NCI-H82 treated with DMSO at 0.1 percent for 48 hours (cell line): Measurements from ENCODE around the gene PRSS2.
"Not testable (repeated sequence)": the region's sequence is repeated elsewhere in the genome, so short reads cannot be mapped to it uniquely, and the experiment has no call there.

Source experiments
- DNase-seq: peaks from one replicate; lab custom pipeline; 2025; ENCODE audit not compliant: unreplicated experiment; lab: John Stamatoyannopoulos, UW

PRSS2 gene

DNA sequence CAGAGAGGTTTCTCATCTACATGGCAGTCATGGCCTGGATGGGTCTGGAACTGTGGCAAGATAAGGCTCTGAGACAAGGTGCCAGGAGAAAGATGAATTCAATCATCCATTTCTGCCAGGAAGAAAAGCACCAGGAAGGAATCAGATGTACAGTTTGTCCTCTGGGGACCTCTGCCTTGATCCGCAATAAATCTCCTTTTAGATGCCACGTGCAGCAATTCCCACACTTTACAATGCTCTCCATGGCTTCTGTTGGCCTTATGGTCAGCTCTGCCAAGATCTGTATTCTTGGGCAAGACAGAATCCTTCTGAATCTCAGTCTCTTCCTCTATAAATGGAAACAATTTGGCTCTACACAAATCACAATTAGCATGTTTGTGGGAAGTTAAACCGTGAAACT is 12.5 kb upstream of the PRSS2 start:
- DNase-seq, result not testable (repeated sequence)

DNA sequence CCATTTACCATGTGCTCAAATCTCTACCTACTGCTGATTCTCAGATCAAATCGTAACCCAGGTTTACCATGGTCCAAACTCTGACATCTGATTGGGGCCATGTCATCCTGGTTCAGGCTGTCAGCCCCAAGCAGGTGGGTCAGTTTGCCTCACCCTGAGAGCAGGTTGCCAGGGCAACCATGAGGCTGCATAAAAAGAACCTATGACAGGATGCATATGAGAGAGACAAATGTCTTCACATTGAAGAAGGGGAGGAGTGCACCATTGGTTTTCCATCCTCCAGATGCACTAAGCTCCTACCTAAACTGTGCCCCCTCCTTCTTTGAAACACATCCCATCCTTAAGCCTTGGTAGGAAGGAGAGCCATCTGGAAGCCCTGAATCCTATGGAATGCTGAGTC is 11.3 kb upstream of the PRSS2 start:
- no peak for DNase-seq

DNA sequence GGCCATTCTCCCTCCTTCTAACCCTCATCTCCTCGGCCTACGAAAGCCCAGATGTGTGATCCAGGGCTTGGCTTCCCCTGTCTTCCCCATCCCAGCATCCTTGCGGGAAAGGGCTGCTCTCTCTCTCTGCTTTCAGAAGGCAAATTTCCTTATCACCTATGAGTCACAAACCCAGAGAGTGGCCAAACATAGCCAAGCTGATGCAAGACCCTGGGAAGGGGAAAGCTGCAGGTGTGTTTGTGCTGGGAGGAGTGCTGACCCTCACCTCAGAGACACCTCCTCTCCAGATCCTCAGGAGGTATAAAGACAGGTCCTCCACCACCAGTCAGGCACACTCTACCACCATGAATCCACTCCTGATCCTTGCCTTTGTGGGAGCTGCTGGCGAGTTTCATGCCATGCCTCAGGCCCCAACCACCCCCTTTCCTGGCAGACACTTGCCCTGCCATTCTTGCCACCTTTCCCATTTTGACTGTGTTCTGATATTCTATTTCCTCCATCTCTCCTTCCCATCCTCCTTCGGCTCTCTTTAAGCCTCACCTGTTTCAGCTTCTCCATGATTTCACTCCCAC is 10.6 kb upstream of the PRSS2 start:
- no peak for DNase-seq

DNA sequence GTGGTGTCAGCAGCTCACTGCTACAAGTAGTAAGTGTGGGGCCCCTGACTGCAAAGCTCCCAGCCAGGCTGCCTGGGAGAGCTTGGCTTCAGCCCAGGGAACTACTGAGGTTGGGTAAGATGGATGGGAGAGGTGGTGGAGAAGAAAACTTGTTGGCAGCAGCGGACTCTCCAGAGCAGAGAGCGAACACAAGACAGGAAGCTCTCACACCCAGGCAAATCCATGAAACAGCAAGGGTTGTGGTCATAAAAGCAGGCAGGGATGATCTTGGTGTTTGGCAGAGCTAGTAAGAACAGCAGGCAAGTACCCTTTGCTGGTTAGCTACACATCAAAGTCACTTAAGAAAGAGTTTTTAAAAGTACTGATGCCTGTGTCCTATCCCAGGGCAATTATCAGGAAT is 9.2 kb upstream of the PRSS2 start:
- not testable (repeated sequence) for DNase-seq

DNA sequence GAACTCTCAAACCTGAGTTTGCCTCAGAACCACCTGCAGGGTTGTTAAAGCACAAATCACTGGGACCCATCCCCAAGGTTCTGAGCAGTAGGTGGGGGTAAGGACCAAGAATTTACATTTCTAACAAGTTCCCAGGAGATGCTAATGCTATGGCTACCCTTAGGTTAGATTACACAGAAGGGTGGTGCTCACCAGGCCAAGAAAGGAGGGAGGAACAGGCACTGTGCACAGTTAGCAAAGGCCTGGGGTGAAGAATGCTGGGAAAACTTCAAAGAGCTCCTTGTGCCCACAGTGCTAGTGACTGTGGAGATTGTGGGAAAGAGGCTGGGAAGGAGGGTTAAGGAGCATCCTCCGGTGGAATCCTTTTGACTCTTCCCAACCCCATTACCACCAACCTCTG is 8.7 kb upstream of the PRSS2 start:
- DNase-seq, result no peak

DNA sequence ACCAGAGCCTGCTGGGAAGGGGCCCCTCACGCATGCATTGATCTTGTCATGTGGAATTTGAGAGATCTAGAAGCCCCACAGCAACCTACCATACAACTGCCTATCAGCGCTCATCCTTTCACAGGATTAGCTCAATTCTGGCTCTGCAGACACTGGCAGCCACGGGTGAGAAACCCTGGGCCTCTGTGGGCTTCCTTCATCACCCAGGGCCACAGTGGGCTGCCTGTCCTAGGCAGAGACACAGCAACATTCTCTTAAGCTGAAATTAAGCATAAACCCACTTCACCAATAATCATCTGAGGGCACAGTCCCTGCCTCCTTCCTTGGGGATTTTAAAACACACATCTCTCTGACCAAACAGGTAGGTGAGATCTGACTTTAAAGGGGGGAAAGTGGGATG is 3.3 kb upstream of the PRSS2 start:
- DNase-seq, result no peak

DNA sequence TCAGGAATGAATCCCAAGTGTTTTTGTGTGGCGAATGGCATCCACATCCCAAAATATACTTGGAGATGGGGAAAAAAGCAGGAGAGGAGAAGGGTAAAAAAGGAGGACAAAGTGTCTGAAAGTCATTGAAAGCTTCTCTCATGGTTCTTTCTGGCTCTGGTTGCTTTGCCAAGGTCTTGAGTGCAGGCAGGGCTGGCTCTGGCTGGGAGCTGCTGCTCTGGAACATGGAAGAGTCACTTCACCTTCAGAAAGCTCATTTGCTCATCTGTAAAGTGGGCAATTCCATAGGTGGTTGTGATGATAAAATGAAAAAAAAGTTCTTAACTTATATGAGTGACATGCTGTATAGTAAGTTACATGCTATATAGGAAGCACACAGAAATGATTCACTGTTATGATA is 2.9 kb upstream of the PRSS2 start:
- no peak for DNase-seq

DNA sequence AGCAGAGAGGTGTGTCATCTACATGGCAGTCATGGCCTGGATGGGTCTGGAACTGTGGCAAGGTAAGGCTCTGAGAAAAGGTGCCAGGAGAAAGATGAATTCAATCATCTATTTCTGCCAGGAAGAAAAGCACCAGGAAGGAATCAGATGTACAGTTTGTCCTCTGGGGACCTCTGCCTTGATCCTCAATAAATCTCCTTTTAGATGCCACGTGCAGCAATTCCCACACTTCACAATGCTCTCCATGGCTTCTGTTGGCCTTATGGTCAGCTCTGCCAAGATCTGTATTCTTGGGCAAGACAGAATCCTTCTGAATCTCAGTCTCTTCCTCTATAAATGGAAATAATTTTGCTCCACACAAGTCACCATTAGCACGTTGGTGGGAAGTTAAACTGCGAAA is 1.9 kb upstream of the PRSS2 start:
- DNase-seq, result not testable (repeated sequence)

DNA sequence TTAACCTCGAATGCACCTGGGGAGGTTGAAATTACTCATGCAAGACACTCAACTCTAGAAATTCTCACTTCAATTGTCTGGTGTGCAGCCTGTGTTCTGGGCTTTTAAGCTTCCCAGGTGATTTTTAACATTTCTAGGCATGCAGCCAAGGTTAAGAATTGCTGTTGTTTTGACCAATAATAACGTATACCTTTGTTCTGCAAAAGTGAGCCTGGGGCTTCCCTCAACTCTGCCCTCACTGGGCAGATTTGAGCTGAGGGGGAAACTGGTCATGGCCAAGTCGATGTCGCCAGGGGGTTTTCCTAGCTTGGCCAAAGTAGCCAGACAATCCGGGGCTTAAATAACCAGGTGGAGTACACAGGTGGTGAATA is 568 bp downstream of the PRSS2 start:
- DNase-seq, result no peak

DNA sequence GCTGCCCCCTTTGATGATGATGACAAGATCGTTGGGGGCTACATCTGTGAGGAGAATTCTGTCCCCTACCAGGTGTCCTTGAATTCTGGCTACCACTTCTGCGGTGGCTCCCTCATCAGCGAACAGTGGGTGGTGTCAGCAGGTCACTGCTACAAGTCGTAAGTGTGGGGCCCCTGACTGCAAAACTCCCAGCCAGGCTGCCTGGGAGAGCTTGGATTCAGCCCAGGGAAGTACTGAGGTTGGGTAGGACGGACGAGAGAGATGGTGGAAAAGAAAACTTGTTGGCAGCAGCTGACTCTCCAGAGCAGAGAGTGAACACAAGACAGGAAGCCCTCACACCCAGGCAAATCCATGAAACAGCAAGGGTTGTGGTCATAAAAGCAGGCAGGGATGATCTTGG is 1.3 kb downstream of the PRSS2 start:
- no peak for DNase-seq

DNA sequence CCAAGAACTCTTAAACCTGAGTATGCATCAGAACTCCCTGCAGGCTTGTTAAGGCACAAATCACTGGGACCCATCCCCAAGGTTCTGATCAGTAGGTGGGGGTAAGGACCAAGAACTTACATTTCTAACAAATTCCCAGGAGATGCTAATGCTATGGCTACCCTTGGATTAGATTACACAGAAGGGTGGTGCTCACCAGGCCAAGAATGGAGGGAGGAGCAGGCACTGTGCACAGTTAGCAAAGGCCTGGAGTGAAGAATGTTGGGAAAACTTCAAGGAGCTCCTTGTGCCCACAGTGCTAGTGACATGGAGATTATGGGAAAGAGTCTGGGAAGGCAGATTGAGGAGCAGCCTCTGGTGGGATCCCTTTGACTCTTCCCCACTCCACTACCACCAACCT is 1.9 kb downstream of the PRSS2 start:
- no peak for DNase-seq

DNA sequence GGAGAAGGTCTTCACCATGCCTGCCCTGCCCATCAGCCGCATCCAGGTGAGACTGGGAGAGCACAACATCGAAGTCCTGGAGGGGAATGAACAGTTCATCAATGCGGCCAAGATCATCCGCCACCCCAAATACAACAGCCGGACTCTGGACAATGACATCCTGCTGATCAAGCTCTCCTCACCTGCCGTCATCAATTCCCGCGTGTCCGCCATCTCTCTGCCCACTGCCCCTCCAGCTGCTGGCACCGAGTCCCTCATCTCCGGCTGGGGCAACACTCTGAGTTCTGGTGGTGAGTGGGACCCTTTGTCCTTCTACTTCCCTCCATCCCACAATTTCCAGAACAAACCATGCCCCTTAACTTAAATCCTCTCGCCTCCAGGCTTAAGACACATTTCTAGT is 2.5 kb downstream of the PRSS2 start:
- no peak for DNase-seq

DNA sequence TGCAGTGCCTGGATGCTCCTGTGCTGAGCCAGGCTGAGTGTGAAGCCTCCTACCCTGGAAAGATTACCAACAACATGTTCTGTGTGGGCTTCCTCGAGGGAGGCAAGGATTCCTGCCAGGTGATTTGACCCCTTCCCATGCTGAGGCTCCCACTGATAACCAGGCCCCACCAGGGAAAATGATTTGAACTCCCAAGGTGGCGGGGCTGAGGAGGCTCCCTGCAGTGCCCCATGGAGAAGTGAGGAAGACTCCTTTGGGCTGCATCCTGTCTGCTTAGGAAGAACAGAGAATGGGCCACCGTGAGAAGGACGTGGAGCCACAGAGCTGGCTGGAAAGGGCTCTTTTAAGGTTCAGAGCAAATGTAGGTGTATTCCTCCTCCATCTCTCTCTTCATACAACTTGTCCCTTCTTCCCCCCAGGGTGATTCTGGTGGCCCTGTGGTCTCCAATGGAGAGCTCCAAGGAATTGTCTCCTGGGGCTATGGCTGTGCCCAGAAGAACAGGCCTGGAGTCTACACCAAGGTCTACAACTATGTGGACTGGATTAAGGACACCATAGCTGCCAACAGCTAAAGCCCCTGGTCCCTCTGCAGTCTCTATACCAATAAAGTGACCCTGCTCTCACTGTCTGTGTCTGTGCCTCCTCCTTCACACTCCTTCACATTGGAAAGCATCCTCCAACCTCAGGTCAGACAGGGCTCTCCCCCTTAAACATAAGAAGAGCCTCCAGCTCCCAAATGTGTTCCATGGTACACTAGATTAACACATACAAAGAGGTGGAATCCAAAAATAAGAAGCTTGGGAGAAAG is 3.4 kb downstream of the PRSS2 start:
- no peak for DNase-seq

DNA sequence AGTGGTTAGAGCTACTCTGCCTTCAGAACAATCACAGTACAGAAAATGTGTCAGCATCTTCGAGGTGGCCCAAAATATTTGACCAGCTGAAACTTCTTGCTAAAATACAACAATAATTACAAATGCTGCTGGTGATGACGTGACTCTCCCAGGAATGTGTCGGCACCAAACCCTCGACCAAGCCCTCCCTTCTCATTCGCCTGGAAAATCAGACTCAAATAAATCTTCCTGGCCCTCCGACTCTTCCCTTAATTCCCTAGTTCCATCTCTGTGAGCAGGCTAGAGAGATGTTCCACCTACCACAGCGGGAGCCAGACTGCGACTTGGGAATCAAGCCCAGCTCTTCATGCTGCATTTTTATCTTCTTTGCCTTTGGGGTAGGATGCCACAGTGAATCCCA is 4.1 kb downstream of the PRSS2 start:
- no peak for DNase-seq

DNA sequence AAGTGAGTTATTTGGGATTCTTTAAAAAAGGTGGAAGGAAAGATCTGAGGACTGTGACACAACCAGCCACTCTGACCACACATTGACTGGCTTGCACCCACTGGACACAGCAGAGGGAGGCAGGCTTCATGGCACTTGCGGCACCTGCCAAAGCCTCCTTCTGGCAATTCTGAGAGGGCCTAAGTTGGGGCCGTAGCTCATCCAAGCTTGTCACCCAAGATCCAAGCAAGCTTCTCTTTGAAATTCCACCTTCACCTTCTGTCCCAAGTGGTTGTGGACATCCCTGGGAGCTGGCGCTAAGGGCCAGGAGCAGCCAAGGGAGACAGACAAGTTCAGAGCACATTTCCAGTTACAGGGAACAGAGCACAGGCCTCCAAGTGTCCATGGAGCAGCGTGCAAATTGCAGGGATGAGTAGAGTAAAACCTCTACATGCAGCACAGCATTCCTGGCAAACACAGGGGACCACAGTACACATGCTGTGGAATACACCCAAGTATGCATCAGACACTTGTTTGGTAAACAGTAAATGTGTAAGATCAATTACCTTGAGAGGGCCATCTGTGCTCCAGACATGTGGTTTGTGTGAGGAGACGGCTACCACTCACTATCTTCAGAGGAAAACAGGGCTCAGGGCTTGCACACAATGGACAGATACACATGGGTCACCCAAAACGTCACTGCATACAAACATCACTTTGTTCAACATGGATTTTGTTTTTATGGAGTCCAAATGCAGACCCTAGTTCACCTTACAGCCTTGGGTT is 4.8 kb downstream of the PRSS2 start:
- not testable (repeated sequence) for DNase-seq

DNA sequence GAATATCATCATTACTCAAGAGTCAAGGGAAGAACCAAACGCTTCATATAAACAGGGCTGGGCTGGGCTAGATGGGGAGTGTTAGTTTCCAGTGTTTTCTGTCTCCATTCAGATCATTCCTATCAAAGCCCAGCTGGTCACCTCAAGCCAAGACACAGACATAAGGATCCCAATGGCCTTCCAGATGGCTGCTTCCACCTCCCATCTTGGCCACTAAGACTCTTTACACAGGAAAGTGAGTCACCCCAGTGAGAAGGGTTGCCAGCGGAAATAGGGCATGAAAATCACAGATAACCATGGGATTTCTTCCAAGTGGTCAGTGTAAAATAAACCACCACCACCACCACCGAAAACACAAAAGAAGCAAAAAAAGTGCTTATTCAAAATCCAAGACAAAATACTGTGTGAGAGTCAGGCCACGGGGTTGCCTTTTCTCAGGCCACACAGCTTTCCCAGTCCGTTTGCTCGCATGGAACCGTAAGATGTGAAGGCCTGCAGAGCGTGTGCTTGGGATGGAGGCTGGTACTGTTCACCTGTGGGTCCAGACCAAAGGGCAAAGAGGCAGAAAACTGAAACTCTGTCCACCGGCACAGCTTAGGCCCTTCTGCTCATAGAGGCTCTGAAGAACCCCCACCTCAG is 5.6 kb downstream of the PRSS2 start:
- DNase-seq, result no peak

DNA sequence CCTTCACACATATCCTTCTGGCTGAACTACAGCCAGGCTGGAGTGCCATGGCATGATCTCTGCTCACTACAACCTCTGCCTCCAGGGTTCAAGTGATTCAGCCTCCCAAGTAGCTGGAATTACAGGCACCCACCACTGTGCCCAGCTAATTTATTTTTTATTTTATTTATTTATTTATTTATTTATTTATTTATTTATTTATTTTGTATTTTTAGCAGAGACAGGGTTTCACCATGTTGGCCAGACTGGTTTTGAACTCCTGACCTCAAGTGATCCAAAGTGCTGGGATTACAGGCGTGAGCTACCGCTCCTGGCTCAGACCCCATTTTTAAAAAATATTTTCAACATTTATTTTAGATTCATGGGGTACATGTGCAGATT is 6.1 kb downstream of the PRSS2 start:
- not testable (repeated sequence) for DNase-seq

DNA sequence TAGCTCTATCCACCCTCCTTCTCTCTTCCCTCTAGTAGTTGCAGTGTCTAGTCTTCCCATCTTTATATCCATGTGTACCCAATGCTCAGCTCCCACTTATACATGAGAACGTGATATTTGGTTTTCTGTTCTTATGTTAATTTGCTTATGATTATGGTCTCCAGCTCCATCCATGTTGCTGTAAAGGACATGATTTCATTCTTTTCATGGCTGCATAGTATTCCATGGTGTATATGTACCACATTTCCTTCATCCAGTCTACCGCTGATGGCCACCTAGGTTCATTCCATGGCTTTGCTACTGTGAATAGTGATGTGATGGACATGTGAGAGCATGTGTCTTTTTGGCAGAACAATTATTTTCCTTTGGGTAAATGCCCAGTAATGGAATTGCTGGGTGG is 6.5 kb downstream of the PRSS2 start:
- no peak for DNase-seq

DNA sequence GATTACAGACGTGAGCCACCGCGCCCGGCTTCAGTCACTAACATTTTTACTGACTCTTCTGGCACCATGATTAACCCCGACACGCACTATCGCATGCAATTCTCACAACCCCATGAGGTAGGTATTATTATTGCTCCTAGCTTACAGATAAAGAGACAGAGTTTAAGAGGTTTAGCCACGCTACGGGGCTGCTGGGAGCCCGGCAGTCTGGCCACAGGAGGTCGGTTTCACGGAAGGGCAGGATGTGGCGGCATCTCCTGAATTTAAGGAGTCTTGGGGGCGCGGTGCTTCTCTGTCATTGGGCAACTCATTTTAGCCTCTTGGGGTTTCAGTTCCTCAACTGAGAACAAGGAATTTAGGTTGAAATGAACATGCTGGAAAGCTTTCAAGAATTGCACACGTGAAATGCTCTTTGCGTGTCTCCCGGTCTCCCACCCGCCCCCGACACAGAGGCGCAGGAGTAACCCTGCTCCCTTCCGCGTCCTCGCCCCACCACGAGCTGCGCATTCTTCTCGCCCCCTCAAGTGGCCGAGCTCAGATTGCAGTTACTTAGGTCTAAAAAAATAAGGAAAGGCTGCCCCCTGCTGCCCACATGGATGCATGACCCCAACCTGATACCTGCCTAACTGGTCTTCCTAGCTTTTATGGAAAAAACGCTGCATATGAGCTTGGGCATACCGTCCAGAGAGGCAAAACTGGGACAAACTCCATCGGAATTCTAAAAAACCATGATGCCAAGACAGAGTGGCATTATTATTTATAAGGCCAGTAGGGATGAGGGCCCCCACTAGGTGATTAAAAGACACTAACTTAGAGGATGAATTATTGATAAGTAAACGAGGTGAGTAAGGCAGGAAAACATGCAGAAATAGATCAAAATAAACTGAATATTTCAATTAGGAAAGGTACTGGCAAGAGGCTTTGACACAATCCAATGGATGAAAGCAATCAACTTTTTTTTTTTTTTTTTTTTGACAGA is 12.4 kb downstream of the PRSS2 start:
- DNase-seq, result peak; percentile 86

DNA sequence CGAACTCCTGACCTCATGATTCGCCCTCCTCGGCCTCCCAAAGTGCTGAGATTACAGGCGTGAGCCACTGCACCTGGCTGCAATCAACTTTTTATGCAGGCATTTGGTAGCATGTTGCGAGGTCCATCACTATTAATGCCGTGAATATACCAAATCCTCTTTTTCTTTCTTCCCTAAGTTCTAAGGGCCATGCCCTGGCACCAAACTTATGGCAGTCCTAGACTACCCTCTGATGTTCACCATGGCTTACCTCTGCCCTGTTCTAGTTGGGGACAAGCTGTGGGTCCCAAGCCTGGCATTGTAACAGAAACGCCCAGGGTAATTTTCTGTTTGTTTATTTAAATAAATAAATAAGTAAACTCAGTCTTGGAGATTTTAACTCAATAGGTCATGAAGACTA is 13.3 kb downstream of the PRSS2 start:
- DNase-seq, result no peak

DNA sequence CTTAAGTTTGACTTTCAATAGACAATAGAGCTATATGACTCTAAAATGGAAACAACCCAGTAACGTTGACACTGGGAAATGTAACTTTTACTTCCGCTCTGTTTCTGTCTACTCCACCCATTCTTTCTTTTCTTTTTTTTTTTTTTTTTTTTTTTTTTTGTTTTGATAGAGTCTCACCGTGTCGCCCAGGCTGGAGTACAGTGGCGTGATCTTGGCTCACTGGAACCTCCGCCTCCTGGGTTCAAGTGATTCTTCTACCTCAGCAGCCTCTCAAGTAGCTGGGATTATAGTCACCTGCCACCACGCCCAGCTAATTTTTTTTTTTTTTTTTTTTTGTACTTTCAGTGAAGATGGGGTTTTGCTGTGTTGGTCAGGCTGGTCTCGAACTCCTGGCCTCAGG is 13.9 kb downstream of the PRSS2 start:
- DNase-seq, result no peak
